SW 1271 (cell line): ENCODE data around the gene TOLLIP.

Experiments
- DNase-seq, 2 experiments: peaks; one replicate each; lab custom pipeline; 2025; lab: John Stamatoyannopoulos, UW

Gene TOLLIP

GRCh38 chr11:1310772-1311468, 1.5 kb upstream of the TOLLIP start:
- no peak for DNase-seq

- no peak for DNase-seq
Observed at GRCh38 chr11:1310318-1310687, 871 bp upstream of the TOLLIP start.

- DNase-seq: no peak
Observed at GRCh38 chr11:1308743-1309497, 512 bp downstream of the TOLLIP start.

- DNase-seq: no peak
Observed at GRCh38 chr11:1307998-1308742, 1.3 kb downstream of the TOLLIP start.

- DNase-seq: no peak
Observed at GRCh38 chr11:1307163-1307870, 2.1 kb downstream of the TOLLIP start.

- no peak for DNase-seq
Observed at GRCh38 chr11:1306186-1307162, 3.0 kb downstream of the TOLLIP start.

- no peak for DNase-seq
Observed at GRCh38 chr11:1305501-1306056, 3.9 kb downstream of the TOLLIP start.

- DNase-seq: no peak
Observed at GRCh38 chr11:1305063-1305495, 4.4 kb downstream of the TOLLIP start.

GRCh38 chr11:1304380-1304779, 5.1 kb downstream of the TOLLIP start:
- no peak for DNase-seq

- DNase-seq: no peak
Observed at GRCh38 chr11:1303973-1304372, 5.5 kb downstream of the TOLLIP start.

- DNase-seq: no peak
Observed at GRCh38 chr11:1303126-1303821, 6.2 kb downstream of the TOLLIP start.

- DNase-seq: no peak
Observed at GRCh38 chr11:1302461-1303125, 6.8 kb downstream of the TOLLIP start.

- DNase-seq: no peak
Observed at GRCh38 chr11:1302041-1302460, 7.4 kb downstream of the TOLLIP start.

- no peak for DNase-seq
Observed at GRCh38 chr11:1301220-1302000, 8.0 kb downstream of the TOLLIP start.

- no peak for DNase-seq
Observed at GRCh38 chr11:1300569-1301187, 8.8 kb downstream of the TOLLIP start.

- DNase-seq: no peak
Observed at GRCh38 chr11:1300121-1300520, 9.3 kb downstream of the TOLLIP start.

GRCh38 chr11:1299621-1300020, 9.8 kb downstream of the TOLLIP start:
- no peak for DNase-seq
